ENCODE measurements around the gene TTLL11. TPM values are rescaled to one million over a fixed set of nuclear protein-coding genes. Genes with fewer than 3 reads are reported as not detected.
"Not testable (repeated sequence)": the region's sequence is repeated elsewhere in the genome, so short reads cannot be mapped to it uniquely, and the experiment has no call there.

The TTLL11 gene
- total RNA-seq, 2 donors from 2014 or later: 11.8 to 20.4 TPM

GRCh38 chr9:121902461-121903135 is 190.5 kb downstream of the TTLL11 start:
- no peak for DNase-seq (ENCODE audit: low spot score)
- intact Hi-C loops (cut with DNase I): no loop called here

- intact Hi-C loops (cut with DNase I): no loop called here
- no peak for DNase-seq (ENCODE audit: low spot score)
Measured at GRCh38 chr9:121901616-121902015, 191.5 kb downstream of the TTLL11 start.

DNA sequence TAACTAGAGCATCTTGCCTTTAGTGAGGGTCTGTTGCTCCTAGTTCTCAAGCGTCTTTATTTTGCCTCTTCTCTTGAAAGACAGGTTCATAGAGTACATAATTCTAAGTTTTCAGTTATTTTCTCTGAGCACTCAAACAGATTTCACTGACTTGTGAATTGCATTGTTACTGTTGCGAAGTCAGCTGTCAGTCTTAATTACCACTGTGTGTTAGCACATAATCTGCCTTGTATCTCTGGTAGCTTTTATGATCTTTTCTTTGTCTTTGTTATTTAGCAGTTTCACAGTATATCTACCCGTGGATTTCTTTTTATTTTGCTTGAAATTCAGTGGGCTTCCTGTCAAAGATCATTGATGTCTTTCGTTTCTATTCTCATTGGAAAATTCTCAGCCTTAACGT is 192.9 kb downstream of the TTLL11 start:
- intact Hi-C loops (cut with DNase I): no loop called here
- no peak for DNase-seq (ENCODE audit: low spot score)

GRCh38 chr9:121898856-121899255 is 194.3 kb downstream of the TTLL11 start:
- DNase-seq (ENCODE audit: low spot score): no peak
- intact Hi-C loops (cut with DNase I): no loop called here

- no peak for DNase-seq (ENCODE audit: low spot score)
- intact Hi-C loops (cut with DNase I): no loop called here
Measured at GRCh38 chr9:121897140-121897539, 196.0 kb downstream of the TTLL11 start.

GRCh38 chr9:121896545-121896943 is 196.6 kb downstream of the TTLL11 start:
- DNase-seq (ENCODE audit: low spot score): no peak
- intact Hi-C loops (cut with DNase I): no loop called here

DNA sequence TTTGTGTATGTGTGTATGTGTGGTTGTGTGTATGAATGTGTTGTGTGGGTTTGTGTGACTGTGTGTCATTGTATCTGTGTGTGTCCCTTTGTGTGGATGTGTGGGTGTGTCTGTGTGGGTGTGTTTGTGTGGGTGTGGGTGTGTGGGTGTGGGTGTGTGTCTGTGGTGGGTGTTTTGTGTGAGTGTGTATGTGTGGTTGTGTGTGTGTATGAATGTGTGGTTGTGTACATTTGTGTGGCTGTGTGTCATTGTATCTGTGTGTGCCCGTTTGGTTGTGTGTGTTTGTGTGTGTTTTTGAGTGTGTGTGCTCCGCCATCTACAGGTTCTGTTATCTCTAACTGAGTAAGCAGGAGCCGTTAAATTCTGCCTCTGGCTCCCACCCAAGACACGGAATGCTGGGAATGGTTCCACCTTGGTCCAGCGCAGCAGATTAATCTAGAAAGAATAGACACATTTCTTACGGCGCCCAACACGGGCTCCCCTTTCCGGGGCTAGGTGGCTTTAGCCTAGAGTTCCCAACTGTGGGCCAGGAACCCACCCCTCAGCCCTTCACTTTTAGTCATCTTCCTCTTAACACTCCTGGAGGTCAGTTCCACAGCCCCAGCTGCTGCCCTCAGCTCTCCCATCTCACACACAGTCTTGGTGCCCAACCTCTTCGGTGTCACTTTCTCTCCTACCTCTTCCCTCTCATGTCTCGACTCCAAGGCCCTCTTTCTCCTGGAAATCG is 197.1 kb downstream of the TTLL11 start:
- DNase-seq (ENCODE audit: low spot score): no peak
- intact Hi-C loops (cut with DNase I): no loop called here

DNA sequence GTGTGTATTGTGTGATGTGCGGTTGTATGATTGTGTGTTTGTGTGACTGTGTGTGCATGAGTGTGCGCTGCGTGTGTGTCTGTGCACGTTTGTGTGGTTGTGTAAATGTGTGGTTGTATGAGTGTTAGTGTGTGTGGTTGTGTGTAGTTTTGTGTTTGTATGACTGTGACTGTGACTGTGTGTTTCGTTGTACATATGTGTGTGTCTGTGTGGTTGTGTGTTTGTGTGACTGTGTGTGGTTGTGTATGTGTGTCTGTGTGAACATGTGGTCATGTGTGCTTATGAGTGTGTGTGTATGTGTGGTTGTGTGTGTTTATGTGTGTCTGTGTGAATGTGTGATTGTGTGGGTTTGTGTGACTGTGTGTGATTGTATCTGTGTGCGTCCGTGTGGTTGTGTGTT is 197.8 kb downstream of the TTLL11 start:
- intact Hi-C loops (cut with DNase I): no loop called here
- DNase-seq (ENCODE audit: low spot score): no peak

- intact Hi-C loops (cut with DNase I); DNase-seq (ENCODE audit: low spot score): not testable (repeated sequence)
Measured at GRCh38 chr9:121894380-121894779, 198.7 kb downstream of the TTLL11 start.

GRCh38 chr9:121893786-121894185 is 199.3 kb downstream of the TTLL11 start:
- no peak for DNase-seq (ENCODE audit: low spot score)
- intact Hi-C loops (cut with DNase I): no loop called here

GRCh38 chr9:121892706-121893105 is 200.4 kb downstream of the TTLL11 start:
- no peak for DNase-seq (ENCODE audit: low spot score)
- intact Hi-C loops (cut with DNase I): no loop called here

DNA sequence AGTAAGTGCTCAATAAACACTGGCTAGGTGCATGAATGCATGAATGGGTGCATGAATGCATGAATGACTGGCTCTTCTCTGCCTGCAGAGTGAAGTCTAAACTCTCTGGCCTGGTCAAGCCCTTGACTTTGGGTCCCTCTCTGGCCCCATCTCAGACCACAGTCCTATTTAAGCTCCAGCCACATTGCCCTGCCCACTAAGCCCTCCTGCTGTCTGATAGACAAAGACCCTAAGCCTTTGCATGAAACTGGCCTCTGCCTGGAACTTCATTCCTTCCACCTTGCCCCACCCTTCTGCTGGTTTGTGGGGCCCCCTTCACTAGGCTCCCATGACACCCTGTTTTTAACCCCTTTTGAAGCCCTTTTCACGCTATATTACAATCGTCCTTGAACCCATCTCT is 202.4 kb downstream of the TTLL11 start:
- DNase-seq (ENCODE audit: low spot score): no peak
- intact Hi-C loops (cut with DNase I): loop anchor here in 1 of 2 donors (1.0 kb wide), 1 partner anchor 45 kb away; no protein-coding TSS in a partner anchor

GRCh38 chr9:121889990-121890563 is 203.0 kb downstream of the TTLL11 start:
- intact Hi-C loops (cut with DNase I): no loop called here

GRCh38 chr9:121888438-121888775 is 204.7 kb downstream of the TTLL11 start:
- intact Hi-C loops (cut with DNase I): no loop called here
- DNase-seq (ENCODE audit: low spot score): peak; percentile 85

More at GRCh38 chr9:121889990-121890563, 203.0 kb downstream of the TTLL11 start:
- no peak for DNase-seq (ENCODE audit: low spot score)

DNA sequence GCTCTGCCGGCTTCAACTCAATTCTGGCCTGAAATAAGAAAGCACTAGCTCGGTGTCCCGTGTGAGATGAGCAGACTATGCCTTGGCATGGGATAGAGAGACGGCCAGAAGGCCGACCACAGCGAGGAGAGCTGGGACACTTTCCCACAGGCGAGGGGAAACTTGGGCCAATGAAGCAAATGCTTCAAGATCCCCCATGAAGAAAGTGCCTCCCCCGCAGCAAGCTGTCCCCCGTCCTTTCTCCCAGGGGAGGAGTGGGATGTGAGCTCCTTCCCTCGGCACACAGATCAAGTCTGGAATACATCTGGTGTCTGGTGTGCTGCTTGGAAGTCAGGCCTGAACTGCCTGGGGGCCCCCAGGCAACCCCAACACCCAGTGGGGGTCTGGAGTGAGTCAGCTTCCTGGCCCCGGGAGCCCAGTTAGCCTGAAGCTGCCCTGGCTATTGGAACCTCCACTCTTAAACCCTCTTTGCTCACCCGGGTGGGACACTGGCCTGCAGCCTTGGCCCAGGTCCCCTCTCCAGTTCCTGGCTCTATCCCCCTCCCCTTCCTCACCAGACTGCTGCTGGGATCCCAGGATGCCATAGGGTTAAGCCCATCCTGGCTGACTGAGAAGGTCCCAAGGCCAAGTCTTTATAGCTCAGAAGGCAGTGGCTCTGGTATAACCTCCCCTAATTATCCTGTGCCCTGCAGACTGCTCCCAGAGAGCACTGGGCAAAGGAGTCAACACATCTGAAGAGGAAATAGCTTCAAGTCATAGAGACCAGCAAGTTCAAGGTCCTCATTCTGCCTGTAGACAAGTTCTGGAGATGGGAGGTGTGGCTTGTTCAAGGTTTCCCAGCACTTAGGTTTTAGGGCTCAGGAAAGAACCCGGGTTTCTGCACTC is 205.3 kb downstream of the TTLL11 start:
- intact Hi-C loops (cut with DNase I): no loop called here
- DNase-seq (ENCODE audit: low spot score): no peak

- DNase-seq (ENCODE audit: low spot score): no peak
- intact Hi-C loops (cut with DNase I): no loop called here
Measured at GRCh38 chr9:121886759-121887485, 206.2 kb downstream of the TTLL11 start.

GRCh38 chr9:121885345-121885901 is 207.7 kb downstream of the TTLL11 start:
- intact Hi-C loops (cut with DNase I): no loop called here
- no peak for DNase-seq (ENCODE audit: low spot score)

GRCh38 chr9:121884057-121884541 is 209.0 kb downstream of the TTLL11 start:
- intact Hi-C loops (cut with DNase I): no loop called here
- DNase-seq (ENCODE audit: low spot score): no peak

All from posterior vena cava (tissue), 2 donors.